HepG2 (cell line): ENCODE measurements around the gene PLIN5. TPM values are rescaled to one million over a fixed set of nuclear protein-coding genes. Genes with fewer than 3 reads are reported as not detected.

ENCODE experiments used
- AGO1 ChIP-seq: fragments of 200-400 bp; formaldehyde crosslinking; IDR thresholded peaks from 2 replicates; pipeline ENCODE4 v1.6.1; 2017; ENCODE audit warnings: mild to moderate bottlenecking, low read depth, low read length, moderate library complexity; ENCODE audit not compliant: poor library complexity, severe bottlenecking
- ETV5 ChIP-seq: IDR thresholded peaks from 2 replicates; pipeline ENCODE4 v1.6.1; 2018; ENCODE audit warnings: missing biosample characterization, missing genetic modification reagents, inconsistent platforms, borderline replicate concordance
- JUNB ChIP-seq: sonication (generic); formaldehyde crosslinking; IDR thresholded peaks from 2 replicates; pipeline ENCODE4 v1.8.0; 2022; ENCODE audit warnings: missing genetic modification reagents, mild to moderate bottlenecking, borderline replicate concordance
- KDM1A ChIP-seq: IDR thresholded peaks from 2 replicates; pipeline ENCODE4 v1.6.1; 2016; ENCODE audit warnings: missing compliant biosample characterization
- NCOA1 ChIP-seq: sonication (generic); formaldehyde crosslinking; IDR thresholded peaks from 2 replicates; pipeline ENCODE4 v1.9.0; 2021; ENCODE audit warnings: missing genetic modification reagents
- NR2F1 ChIP-seq, 2 experiments: fragments of 450-650 bp in 1 of 2; formaldehyde crosslinking in 1 of 2; IDR thresholded peaks; 2 replicates each; pipeline versions ENCODE4 v1.5.0 to v1.6.1; 2016 to 2020; ENCODE audit warnings: mild to moderate bottlenecking in 1 of 2, missing compliant biosample characterization in 1 of 2, missing genetic modification reagents in 1 of 2, moderate library complexity in 1 of 2
- ZHX1 ChIP-seq: sonication (generic); formaldehyde crosslinking; IDR thresholded peaks from 2 replicates; pipeline ENCODE4 v1.8.1; 2022; ENCODE audit warnings: low read depth, mild to moderate bottlenecking, missing genetic modification reagents
- ZNF136 ChIP-seq: sonication (generic); formaldehyde crosslinking; IDR thresholded peaks from 2 replicates; pipeline ENCODE4 v1.8.1; 2022; ENCODE audit warnings: low read depth, mild to moderate bottlenecking, moderate library complexity, missing genetic modification reagents
- ZNF451 ChIP-seq: sonication (generic); formaldehyde crosslinking; IDR thresholded peaks from 2 replicates; pipeline ENCODE4 v1.5.0; 2020; ENCODE audit warnings: mild to moderate bottlenecking, missing genetic modification reagents
- ZNF501 ChIP-seq: sonication (generic); formaldehyde crosslinking; IDR thresholded peaks from 2 replicates; pipeline ENCODE4 v1.5.1; 2020; ENCODE audit warnings: mild to moderate bottlenecking, moderate library complexity, missing genetic modification reagents
- ZNF615 ChIP-seq: sonication (generic); formaldehyde crosslinking; IDR thresholded peaks from 2 replicates; pipeline ENCODE4 v1.5.0; 2020; ENCODE audit warnings: mild to moderate bottlenecking, missing genetic modification reagents, borderline replicate concordance
- ZNF644 ChIP-seq: IDR thresholded peaks from 2 replicates; pipeline ENCODE4 v1.6.1; 2016; ENCODE audit warnings: low read depth
- ZNF790 ChIP-seq: sonication (generic); formaldehyde crosslinking; IDR thresholded peaks from 2 replicates; pipeline ENCODE4 v1.8.0; 2022; ENCODE audit warnings: missing genetic modification reagents, mild to moderate bottlenecking, borderline replicate concordance
- ZNF800 ChIP-seq: sonication (generic); formaldehyde crosslinking; IDR thresholded peaks from 2 replicates; pipeline ENCODE4 v1.4.0; 2020; ENCODE audit warnings: missing genetic modification reagents
- ZNF878 ChIP-seq: sonication (generic); formaldehyde crosslinking; IDR thresholded peaks from 2 replicates; pipeline ENCODE4 v1.8.1; 2023; ENCODE audit warnings: mild to moderate bottlenecking, missing genetic modification reagents, moderate library complexity
- polyA plus RNA-seq, 8 experiments: library from polyadenylated mRNA; depleted of rRNA in 3 of 8; stranded (reverse) in 7 of 8; unstranded in 1 of 8; fragments of >200 nt; fragmentation: Illumina TruSeq in 4 of 8; extraction: Trizol in 4 of 8; gene quantifications; 2 replicates each; pipeline versions ENCODE4 v1.2.1 to v1.2.3, GENCODE V29; 2011 to 2016; ENCODE audit warnings: low read depth in 4 of 8, missing spikeins in 1 of 8, mixed read lengths in 1 of 8; ENCODE audit not compliant: insufficient read depth in 1 of 8
- total RNA-seq, 5 experiments: library from RNA; depleted of rRNA; stranded (reverse); fragments of >200 nt; fragmentation: Illumina TruSeq; extraction: Trizol; gene quantifications; 2 replicates each; pipeline ENCODE4 v1.2.3, GENCODE V29; 2016; ENCODE audit warnings: low read depth in 1 of 5
- TF ChIP-seq, protein P1 (sequence below): sonication (generic); formaldehyde crosslinking; IDR thresholded peaks from 2 replicates; pipeline ENCODE4 v1.8.1; 2023; ENCODE audit warnings: missing genetic modification reagents, inconsistent platforms, borderline replicate concordance
- TF ChIP-seq, protein P2 (sequence below): sonication (generic); formaldehyde crosslinking; IDR thresholded peaks from 2 replicates; pipeline ENCODE4 v1.4.0; 2020; ENCODE audit warnings: mild to moderate bottlenecking, missing genetic modification reagents
- TF ChIP-seq, protein P3 (sequence below): sonication (generic); formaldehyde crosslinking; IDR thresholded peaks from 2 replicates; pipeline ENCODE4 v1.4.0; 2020; ENCODE audit warnings: missing genetic modification reagents, mild to moderate bottlenecking, borderline replicate concordance

The PLIN5 gene
- total and polyA plus RNA-seq, 2 of the 13 experiments (the other 11 are each of a cell fraction or from before 2014, with no cell fraction given) = 1.8 to 4.8 TPM

GRCh38 chr19:4518345-4519171 is 16.5 kb downstream of the PLIN5 start, which contains the start of gene PLIN4 (continued):
- TF ChIP-seq ZNF800 = 0 out of 2 replicates have a peak, but pooled peaks have one; percentile 48
- TF ChIP-seq ZNF790 (CRISPR knock-in tag) = no peak
- TF ChIP-seq ZNF615 (CRISPR knock-in tag) = no peak
- TF ChIP-seq KDM1A = no peak
- TF ChIP-seq NR2F1 (CRISPR knock-in tag; IDR thresholded peaks at IDR 0.05) = no peak
- TF ChIP-seq ZHX1 = no peak
- TF ChIP-seq, protein P1, sequence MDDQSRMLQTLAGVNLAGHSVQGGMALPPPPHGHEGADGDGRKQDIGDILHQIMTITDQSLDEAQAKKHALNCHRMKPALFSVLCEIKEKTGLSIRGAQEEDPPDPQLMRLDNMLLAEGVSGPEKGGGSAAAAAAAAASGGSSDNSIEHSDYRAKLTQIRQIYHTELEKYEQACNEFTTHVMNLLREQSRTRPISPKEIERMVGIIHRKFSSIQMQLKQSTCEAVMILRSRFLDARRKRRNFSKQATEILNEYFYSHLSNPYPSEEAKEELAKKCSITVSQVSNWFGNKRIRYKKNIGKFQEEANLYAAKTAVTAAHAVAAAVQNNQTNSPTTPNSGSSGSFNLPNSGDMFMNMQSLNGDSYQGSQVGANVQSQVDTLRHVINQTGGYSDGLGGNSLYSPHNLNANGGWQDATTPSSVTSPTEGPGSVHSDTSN = no peak
- TF ChIP-seq ZNF644 (CRISPR knock-in tag) = no peak
- TF ChIP-seq JUNB = no peak
- peak; percentile 61; the same call in 1 of the 2 replicates for TF ChIP-seq ZNF451 (CRISPR knock-in tag)
- no peak for TF ChIP-seq ZNF136 (CRISPR knock-in tag)
- TF ChIP-seq ZNF501 (CRISPR knock-in tag) = no peak
- 0 out of 2 replicates have a peak, but pooled peaks have one; percentile 50 for TF ChIP-seq ZNF878 (CRISPR knock-in tag)
- TF ChIP-seq, protein P2, sequence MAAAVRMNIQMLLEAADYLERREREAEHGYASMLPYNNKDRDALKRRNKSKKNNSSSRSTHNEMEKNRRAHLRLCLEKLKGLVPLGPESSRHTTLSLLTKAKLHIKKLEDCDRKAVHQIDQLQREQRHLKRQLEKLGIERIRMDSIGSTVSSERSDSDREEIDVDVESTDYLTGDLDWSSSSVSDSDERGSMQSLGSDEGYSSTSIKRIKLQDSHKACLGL (CRISPR knock-in tag) = no peak; the same call in 1 of the 2 replicates
- TF ChIP-seq AGO1 = no peak
- no peak for TF ChIP-seq NCOA1
- TF ChIP-seq ETV5 = peak; percentile 20; the same call in 1 of the 2 replicates
- TF ChIP-seq, protein P3, sequence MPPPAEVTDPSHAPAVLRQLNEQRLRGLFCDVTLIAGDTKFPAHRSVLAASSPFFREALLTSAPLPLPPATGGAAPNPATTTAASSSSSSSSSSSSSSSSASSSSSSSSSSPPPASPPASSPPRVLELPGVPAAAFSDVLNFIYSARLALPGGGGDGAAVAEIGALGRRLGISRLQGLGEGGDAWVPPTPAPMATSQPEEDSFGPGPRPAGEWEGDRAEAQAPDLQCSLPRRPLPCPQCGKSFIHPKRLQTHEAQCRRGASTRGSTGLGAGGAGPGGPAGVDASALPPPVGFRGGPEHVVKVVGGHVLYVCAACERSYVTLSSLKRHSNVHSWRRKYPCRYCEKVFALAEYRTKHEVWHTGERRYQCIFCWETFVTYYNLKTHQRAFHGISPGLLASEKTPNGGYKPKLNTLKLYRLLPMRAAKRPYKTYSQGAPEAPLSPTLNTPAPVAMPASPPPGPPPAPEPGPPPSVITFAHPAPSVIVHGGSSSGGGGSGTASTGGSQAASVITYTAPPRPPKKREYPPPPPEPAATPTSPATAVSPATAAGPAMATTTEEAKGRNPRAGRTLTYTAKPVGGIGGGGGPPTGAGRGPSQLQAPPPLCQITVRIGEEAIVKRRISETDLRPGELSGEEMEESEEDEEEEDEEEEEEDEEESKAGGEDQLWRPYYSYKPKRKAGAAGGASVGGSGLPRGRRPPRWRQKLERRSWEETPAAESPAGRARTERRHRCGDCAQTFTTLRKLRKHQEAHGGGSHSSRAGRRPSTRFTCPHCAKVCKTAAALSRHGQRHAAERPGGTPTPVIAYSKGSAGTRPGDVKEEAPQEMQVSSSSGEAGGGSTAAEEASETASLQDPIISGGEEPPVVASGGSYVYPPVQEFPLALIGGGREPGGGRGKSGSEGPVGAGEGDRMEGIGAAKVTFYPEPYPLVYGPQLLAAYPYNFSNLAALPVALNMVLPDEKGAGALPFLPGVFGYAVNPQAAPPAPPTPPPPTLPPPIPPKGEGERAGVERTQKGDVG (CRISPR knock-in tag) = peak; percentile 93
